Gastrocnemius medialis (tissue), 4 donors: ENCODE results near the gene FBRSL1. TPM values are rescaled to one million over a fixed set of nuclear protein-coding genes. Genes with fewer than 3 reads are reported as not detected.

ENCODE experiments used
- ATAC-seq, 2 donors: fragments of 150-250 bp; one replicate each; pipeline ENCODE4 v1.9.1; 2016
- DNase-seq, 2 donors: peaks; one replicate each; pipeline ENCODE4 v3.0.0-alpha.2; 2019
- H3K27ac ChIP-seq, 4 donors: fragments of 200-600 bp; sonication (generic); 1 replicate in 1 of 4; 2 replicates in 3 of 4; pipeline ENCODE4 v1.5.1; 2016 to 2018; ENCODE audit warnings: mild to moderate bottlenecking in 2 of 4, moderate library complexity in 1 of 4
- H3K27me3 ChIP-seq, 3 donors: fragments of 200-600 bp; sonication (generic) in 2 of 3; 1 replicate in 1 of 3; 2 replicates in 2 of 3; pipeline versions ENCODE4 v1.5.1 to v1.6.0; 2016 to 2019; ENCODE audit warnings: mild to moderate bottlenecking in 1 of 3, moderate library complexity in 1 of 3
- H3K36me3 ChIP-seq, 2 donors: fragments of 200-600 bp; sonication (generic) in 1 of 2; one replicate each; pipeline ENCODE4 v1.5.1; 2017 to 2018
- H3K4me1 ChIP-seq, 2 donors: fragments of 200-600 bp; sonication (generic) in 1 of 2; one replicate each; pipeline ENCODE4 v1.5.1; 2016 to 2017; ENCODE audit warnings: mild to moderate bottlenecking in 2 of 2
- H3K4me3 ChIP-seq, 4 donors: fragments of 200-600 bp; sonication (generic) in 3 of 4; 1 replicate in 1 of 4; 2 replicates in 3 of 4; pipeline ENCODE4 v1.5.1; 2016 to 2019; ENCODE audit warnings: mild to moderate bottlenecking in 2 of 4
- H3K9me3 ChIP-seq, 3 donors: fragments of 200-600 bp; sonication (generic) in 2 of 3; 1 replicate in 1 of 3; 2 replicates in 2 of 3; pipeline ENCODE4 v1.5.1; 2016 to 2019
- CTCF ChIP-seq, 5 experiments: fragments of 450-650 bp in 3 of 5; fragments of 200-600 bp in 2 of 5; sonication (generic) in 2 of 5; IDR thresholded peaks in 4 of 5; conservative IDR thresholded peaks in 1 of 5; 1 replicate in 4 of 5; 2 replicates in 1 of 5; pipeline ENCODE4 v1.5.1; 2016 to 2019; ENCODE audit warnings: antibody characterized with exemption in 5 of 5, mild to moderate bottlenecking in 3 of 5, moderate library complexity in 3 of 5
- POLR2A ChIP-seq, 2 donors: fragments of 450-650 bp; IDR thresholded peaks; one replicate each; pipeline ENCODE4 v1.6.1; 2017; ENCODE audit warnings: antibody characterized with exemption in 2 of 2, mild to moderate bottlenecking in 2 of 2, moderate library complexity in 2 of 2
- in situ Hi-C, 4 donors: fragments of 200-750 bp; cut with MboI; loops; one replicate each; pipeline versions ENCODE4 v1.15.0 to v1.8.0; 2017; ENCODE audit warnings: low sequenced_read_pairs in 4 of 4
- intact Hi-C: fragments of 100-400 bp; cut with DNase I; formaldehyde crosslinking; loops from one replicate; pipeline ENCODE4 v1.15.1; 2023; ENCODE audit warnings: low total_unique reads
- total RNA-seq, 4 donors: library from RNA; depleted of rRNA; stranded (reverse); fragments of >200 nt; gene quantifications; one replicate each; pipeline versions ENCODE4 v1.1.0 to v1.2.3, GENCODE V29; 2016

FBRSL1 gene
- total RNA-seq, 4 donors from 2014 or later: 8.4 to 29.4 (median 22.8) TPM

GRCh38 chr12:132486576-132486975 lies 3.4 kb upstream of the FBRSL1 start:
- no peak overlapping the region for H3K4me3 ChIP-seq
- no peak overlapping the region for H3K27ac ChIP-seq
- DNase-seq: no peak
- no peak for ATAC-seq
- no peaks in the 10 kb centered on the region for H3K36me3 ChIP-seq
- peaks cover 0 to 2% (median 0%) of the 10 kb centered on the region in 3 donors for H3K27me3 ChIP-seq
- intact Hi-C loops: no loop called here
- in situ Hi-C loops: no loop called here
- no peak for TF ChIP-seq CTCF (IDR thresholded peaks at IDR 0.05 in 4 of 5, conservative IDR thresholded peaks at IDR 0.05 in 1 of 5)
- no peak for TF ChIP-seq POLR2A (IDR thresholded peaks at IDR 0.05)
- H3K4me1 ChIP-seq: peaks cover 7 to 9% of the 10 kb centered on the region in 2 donors
- no peaks in the 10 kb centered on the region for H3K9me3 ChIP-seq

- DNase-seq: no peak
- intact Hi-C loops: no loop called here
- TF ChIP-seq CTCF (IDR thresholded peaks at IDR 0.05 in 4 of 5, conservative IDR thresholded peaks at IDR 0.05 in 1 of 5) (no peak), POLR2A (IDR thresholded peaks at IDR 0.05) (no peak)
Observed at GRCh38 chr12:132487311-132487741, 2.6 kb upstream of the FBRSL1 start.

GRCh38 chr12:132488127-132489077 lies 1.5 kb upstream of the FBRSL1 start:
- Histone ChIP-seq H3K27ac (peak overlapping the region; percentile 38 to 73 (median 71)), H3K4me3 (peak overlapping the region; percentile 55 to 92 (median 68)), H3K27me3 (no peaks in the 10 kb centered on the region), H3K36me3 (no peaks in the 10 kb centered on the region), H3K9me3 (no peaks in the 10 kb centered on the region), H3K4me1 (peaks cover 19 to 25% of the 10 kb centered on the region in 2 donors)
- no peak for TF ChIP-seq CTCF (IDR thresholded peaks at IDR 0.05 in 4 of 5, conservative IDR thresholded peaks at IDR 0.05 in 1 of 5)
- ATAC-seq (no peak), DNase-seq (no peak)
- in situ Hi-C loops: no loop called here
- intact Hi-C loops: no loop called here

More at GRCh38 chr12:132487311-132487741, 2.6 kb upstream of the FBRSL1 start:
- Histone ChIP-seq H3K4me1 (peaks cover 15 to 17% of the 10 kb centered on the region in 2 donors), H3K9me3 (no peaks in the 10 kb centered on the region), H3K36me3 (no peaks in the 10 kb centered on the region), H3K4me3 (no peak overlapping the region), H3K27ac (no peak overlapping the region), H3K27me3 (no peaks in the 10 kb centered on the region)
- in situ Hi-C loops: no loop called here
- no peak for ATAC-seq

GRCh38 chr12:132489078-132489601 lies 811 bp upstream of the FBRSL1 start:
- H3K4me1 ChIP-seq: peaks cover 25 to 33% of the 10 kb centered on the region in 2 donors
- no peaks in the 10 kb centered on the region for H3K9me3 ChIP-seq
- no peaks in the 10 kb centered on the region for H3K36me3 ChIP-seq
- intact Hi-C loops (no loop called here), in situ Hi-C loops (no loop called here)
- no peak for ATAC-seq
- no peaks in the 10 kb centered on the region for H3K27me3 ChIP-seq
- no peak for TF ChIP-seq CTCF (IDR thresholded peaks at IDR 0.05 in 4 of 5, conservative IDR thresholded peaks at IDR 0.05 in 1 of 5)
- TF ChIP-seq POLR2A (IDR thresholded peaks at IDR 0.05): no peak
- H3K4me3 ChIP-seq: peak overlapping the region; percentile 55 to 92 (median 68)
- H3K27ac ChIP-seq: peak overlapping the region; percentile 38 to 73 (median 71)
- DNase-seq: no peak
